ENCODE results near the gene COMMD1. TPM values are rescaled to one million over a fixed set of nuclear protein-coding genes. Genes with fewer than 3 reads are reported as not detected.

COMMD1 gene
- total RNA-seq, 1 donor from 2014 or later, result 43.6 TPM

GRCh38 chr2:62071126-62071598, 165.7 kb downstream of the COMMD1 start:
- H3K4me1 Mint-ChIP-seq (ENCODE audit: unreplicated experiment), result peaks cover 9% of the 10 kb centered on the region
- no peaks in the 10 kb centered on the region for H3K27me3 Mint-ChIP-seq
- peaks cover 17% of the 10 kb centered on the region for H3K36me3 Mint-ChIP-seq
- TF ChIP-seq CTCF (conservative IDR thresholded peaks at IDR 0.05), result no peak
- no peak for DNase-seq (ENCODE audit: extremely low spot score, unreplicated experiment)
- H3K9me3 Mint-ChIP-seq, result peaks cover 3% of the 10 kb centered on the region
- no peak overlapping the region for H3K27ac Mint-ChIP-seq
- no peak overlapping the region for H3K4me3 Mint-ChIP-seq

- H3K27ac Mint-ChIP-seq, result no peak overlapping the region
- no peaks in the 10 kb centered on the region for H3K27me3 Mint-ChIP-seq
- peaks cover 9% of the 10 kb centered on the region for H3K4me1 Mint-ChIP-seq (ENCODE audit: unreplicated experiment)
- no peak for DNase-seq (ENCODE audit: extremely low spot score, unreplicated experiment)
- no peak overlapping the region for H3K4me3 Mint-ChIP-seq
- peaks cover 18% of the 10 kb centered on the region for H3K36me3 Mint-ChIP-seq
- peaks cover 3% of the 10 kb centered on the region for H3K9me3 Mint-ChIP-seq
- no peak for TF ChIP-seq CTCF (conservative IDR thresholded peaks at IDR 0.05)
Measured at GRCh38 chr2:62071760-62072680, 166.5 kb downstream of the COMMD1 start.

GRCh38 chr2:62074233-62074632, 168.8 kb downstream of the COMMD1 start:
- Mint-ChIP-seq H3K27ac (no peak overlapping the region), H3K27me3 (no peaks in the 10 kb centered on the region), H3K4me3 (no peak overlapping the region)

GRCh38 chr2:62076980-62077638, 171.6 kb downstream of the COMMD1 start:
- no peaks in the 10 kb centered on the region for H3K27me3 Mint-ChIP-seq

More at GRCh38 chr2:62074233-62074632, 168.8 kb downstream of the COMMD1 start:
- Mint-ChIP-seq H3K4me1 (ENCODE audit: unreplicated experiment) (peaks cover 13% of the 10 kb centered on the region), H3K9me3 (peaks cover 3% of the 10 kb centered on the region), H3K36me3 (peaks cover 18% of the 10 kb centered on the region)
- no peak for DNase-seq (ENCODE audit: extremely low spot score, unreplicated experiment)
- TF ChIP-seq CTCF (conservative IDR thresholded peaks at IDR 0.05), result no peak

GRCh38 chr2:62084801-62085200, 179.3 kb downstream of the COMMD1 start:
- Mint-ChIP-seq H3K9me3 (no peaks in the 10 kb centered on the region), H3K36me3 (peaks cover 13% of the 10 kb centered on the region), H3K27me3 (no peaks in the 10 kb centered on the region), H3K4me3 (no peak overlapping the region), H3K27ac (no peak overlapping the region), H3K4me1 (ENCODE audit: unreplicated experiment) (peaks cover 19% of the 10 kb centered on the region)
- no peak for TF ChIP-seq CTCF (conservative IDR thresholded peaks at IDR 0.05)
- DNase-seq (ENCODE audit: extremely low spot score, unreplicated experiment), result no peak

More at GRCh38 chr2:62076980-62077638, 171.6 kb downstream of the COMMD1 start:
- peaks cover 13% of the 10 kb centered on the region for H3K4me1 Mint-ChIP-seq (ENCODE audit: unreplicated experiment)
- no peak overlapping the region for H3K27ac Mint-ChIP-seq
- TF ChIP-seq CTCF (conservative IDR thresholded peaks at IDR 0.05), result no peak
- H3K9me3 Mint-ChIP-seq, result peaks cover 3% of the 10 kb centered on the region
- no peak overlapping the region for H3K4me3 Mint-ChIP-seq
- DNase-seq (ENCODE audit: extremely low spot score, unreplicated experiment), result no peak
- peaks cover 18% of the 10 kb centered on the region for H3K36me3 Mint-ChIP-seq

Data from type B pancreatic cell (in vitro differentiated cells).